Retinal pigment epithelial cell (primary cell): ENCODE data around the gene FOSB.

ENCODE experiments used
- DNase-seq: peaks from one replicate; pipeline ENCODE4 v3.0.0-alpha.2; 2010; ENCODE audit warnings: low read depth
- H3K4me3 ChIP-seq: 2 replicates; pipeline ENCODE4 v1.5.1; 2011; ENCODE audit warnings: mild to moderate bottlenecking, low read length, control low read depth, moderate library complexity
- CTCF ChIP-seq: conservative IDR thresholded peaks from 2 replicates; pipeline ENCODE4 v1.5.1; 2011; ENCODE audit warnings: low read depth, low read length, control low read depth, inconsistent platforms

The FOSB gene

GRCh38 chr19:45514376-45515051 is 46.7 kb downstream of the FOSB start:
- no peak overlapping the region for H3K4me3 ChIP-seq
- TF ChIP-seq CTCF, result no peak
- DNase-seq, result no peak

GRCh38 chr19:45515081-45515624 is 47.4 kb downstream of the FOSB start:
- TF ChIP-seq CTCF, result no peak
- H3K4me3 ChIP-seq, result no peak overlapping the region
- no peak for DNase-seq

- no peak overlapping the region for H3K4me3 ChIP-seq
- TF ChIP-seq CTCF, result no peak
- no peak for DNase-seq
Measured at GRCh38 chr19:45515807-45516401, 48.1 kb downstream of the FOSB start.

- TF ChIP-seq CTCF, result no peak
- no peak for DNase-seq
- H3K4me3 ChIP-seq, result no peak overlapping the region
Measured at GRCh38 chr19:45517238-45517637, 49.4 kb downstream of the FOSB start.

- no peak for DNase-seq
- no peak for TF ChIP-seq CTCF
- no peak overlapping the region for H3K4me3 ChIP-seq
Measured at GRCh38 chr19:45517641-45518468, 50.1 kb downstream of the FOSB start.

- H3K4me3 ChIP-seq, result no peak overlapping the region
- no peak for DNase-seq
- no peak for TF ChIP-seq CTCF
Measured at GRCh38 chr19:45518469-45518826, 50.7 kb downstream of the FOSB start.
